ENCODE results near the gene ADAMTS2. TPM values are rescaled to one million over a fixed set of nuclear protein-coding genes. Genes with fewer than 3 reads are reported as not detected.

Gene ADAMTS2
- total RNA-seq, 1 donor from 2014 or later = 25.3 TPM

DNA sequence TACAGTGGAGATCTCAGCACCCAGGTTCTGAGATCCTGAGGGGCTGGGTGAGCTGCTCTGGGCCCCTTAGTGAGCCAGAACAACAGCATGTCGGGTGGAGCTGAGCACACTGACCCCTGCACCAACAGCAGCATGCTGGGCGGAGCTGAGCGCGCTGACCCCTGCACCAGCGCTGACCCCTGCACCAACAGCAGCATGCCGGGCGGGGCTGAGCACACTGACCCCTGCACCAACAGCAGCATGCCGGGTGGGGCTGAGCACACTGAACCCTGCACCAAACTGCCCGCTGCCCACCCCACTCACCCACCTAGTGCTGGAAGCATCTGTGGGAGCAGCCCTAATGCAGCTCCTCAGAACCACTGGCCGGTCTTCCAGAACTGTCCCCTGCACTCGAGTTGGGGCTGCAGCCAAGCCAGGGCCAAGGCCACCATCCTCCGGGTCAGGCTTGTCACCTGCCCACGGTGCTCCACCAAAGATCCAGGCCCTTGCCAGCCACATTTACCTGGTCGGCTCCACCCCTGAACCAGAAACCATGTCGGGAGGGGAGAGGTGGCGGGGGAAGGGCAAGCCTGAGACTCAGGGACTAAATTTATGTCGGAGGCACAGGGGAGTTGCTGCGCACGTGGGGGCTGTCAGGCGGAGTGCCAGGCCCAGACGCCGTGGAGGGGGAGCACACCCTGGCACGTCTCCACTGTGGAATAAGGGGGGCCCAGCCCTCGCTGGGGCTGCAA lies 80.3 kb downstream of the ADAMTS2 start:
- intact Hi-C loops (cut with DNase I) = no loop called here
- DNase-seq (ENCODE audit: low spot score) = peak; percentile 77
- no peak for ATAC-seq

DNA sequence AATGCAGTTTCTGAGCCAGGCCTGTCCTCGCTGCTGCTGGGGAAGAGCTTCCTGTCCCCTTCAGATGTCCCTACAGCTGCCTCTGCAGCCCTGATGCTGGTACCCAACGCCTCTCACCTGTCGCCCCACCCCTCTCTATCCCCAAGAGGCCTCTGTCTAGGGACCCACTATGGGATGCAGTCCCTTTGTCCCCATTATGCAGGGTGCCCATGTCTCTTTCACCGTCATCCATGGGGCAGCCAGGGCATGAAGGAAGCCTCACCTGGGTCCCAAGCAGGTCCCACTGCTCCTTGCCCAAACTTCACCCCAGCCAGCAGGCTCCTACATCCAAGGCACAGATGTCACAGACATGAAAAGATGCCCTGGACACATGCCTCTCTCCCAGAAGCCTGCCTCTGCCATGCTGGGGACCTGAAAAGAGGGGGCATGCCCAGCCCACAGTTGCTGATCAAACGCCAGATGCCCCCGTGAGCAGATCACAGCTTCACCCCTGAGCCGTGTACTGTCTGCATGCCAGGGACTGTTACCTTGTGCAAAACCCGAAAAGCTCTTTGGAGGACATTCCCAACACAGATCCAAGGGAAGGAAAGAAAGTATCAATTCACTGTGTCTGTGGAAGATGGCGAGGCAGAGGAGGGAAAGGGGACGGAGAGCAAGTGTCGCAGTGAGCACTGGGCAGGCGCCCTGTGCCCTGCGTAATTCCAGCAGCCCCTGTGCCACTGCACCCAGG lies 81.0 kb downstream of the ADAMTS2 start:
- DNase-seq (ENCODE audit: low spot score) (no peak), ATAC-seq (no peak)
- intact Hi-C loops (cut with DNase I) = no loop called here

GRCh38 chr5:179263391-179264052 lies 81.7 kb downstream of the ADAMTS2 start:
- intact Hi-C loops (cut with DNase I) = no loop called here
- DNase-seq (ENCODE audit: low spot score) (no peak), ATAC-seq (no peak)

GRCh38 chr5:179262126-179262920 lies 82.9 kb downstream of the ADAMTS2 start:
- intact Hi-C loops (cut with DNase I) = no loop called here
- peak; percentile 41 for DNase-seq (ENCODE audit: low spot score)
- ATAC-seq = no peak

GRCh38 chr5:179261301-179262125 lies 83.7 kb downstream of the ADAMTS2 start:
- peak; percentile 59 for DNase-seq (ENCODE audit: low spot score)
- no peak for ATAC-seq
- intact Hi-C loops (cut with DNase I) = no loop called here

DNA sequence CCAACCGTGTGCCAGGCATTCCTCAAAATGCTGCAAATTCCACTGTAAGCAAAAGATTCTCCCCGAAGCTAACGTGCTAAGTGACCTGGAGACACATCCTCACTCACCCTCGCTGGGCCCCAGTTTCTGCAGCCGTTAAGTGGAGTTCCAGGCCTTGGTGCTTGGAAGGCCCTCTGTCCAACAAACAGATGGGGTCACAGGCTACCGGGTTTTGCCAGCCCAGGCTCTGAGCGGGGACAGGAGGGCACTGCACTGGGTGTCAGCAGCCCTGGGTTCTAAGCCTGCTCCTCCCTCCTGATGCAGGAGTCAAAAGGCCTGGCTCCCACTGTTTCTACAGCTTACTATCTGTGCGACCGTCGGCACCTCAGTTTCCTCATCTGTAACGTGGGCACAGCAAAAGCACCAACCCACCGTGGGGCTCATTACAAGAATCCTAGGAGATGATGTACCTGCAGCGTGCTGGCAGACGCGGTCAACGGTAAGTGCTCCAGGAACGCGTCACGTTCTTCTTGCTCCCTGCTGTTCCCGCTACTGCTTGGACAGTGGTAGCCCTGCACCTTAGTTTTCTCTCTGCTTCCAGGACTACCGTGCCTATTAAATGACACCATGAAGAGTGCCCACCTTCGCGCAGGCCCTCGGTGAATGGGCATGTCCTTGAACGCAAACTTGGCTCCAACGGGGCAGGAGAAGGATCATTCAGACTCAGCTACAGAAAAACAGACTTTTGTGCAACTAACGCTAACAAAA lies 84.8 kb downstream of the ADAMTS2 start:
- intact Hi-C loops (cut with DNase I) = no loop called here
- peak; percentile 49 for DNase-seq (ENCODE audit: low spot score)

GRCh38 chr5:179259731-179260323 lies 85.4 kb downstream of the ADAMTS2 start:
- ATAC-seq (no peak), DNase-seq (ENCODE audit: low spot score) (no peak)
- intact Hi-C loops (cut with DNase I) = no loop called here

More for the DNA sequence above, 84.8 kb downstream of the ADAMTS2 start:
- no peak for ATAC-seq

GRCh38 chr5:179258922-179259730 lies 86.1 kb downstream of the ADAMTS2 start:
- ATAC-seq (peak; percentile 9), DNase-seq (ENCODE audit: low spot score) (peak; percentile 62)
- intact Hi-C loops (cut with DNase I) = no loop called here

GRCh38 chr5:179258001-179258921 lies 87.0 kb downstream of the ADAMTS2 start:
- DNase-seq (ENCODE audit: low spot score) = peak; percentile 58
- peak; percentile 9 for ATAC-seq
- intact Hi-C loops (cut with DNase I) = no loop called here

GRCh38 chr5:179257176-179257682 lies 88.0 kb downstream of the ADAMTS2 start:
- DNase-seq (ENCODE audit: low spot score) (peak; percentile 79), ATAC-seq (peak; percentile 86)
- intact Hi-C loops (cut with DNase I) = no loop called here

- ATAC-seq (peak; percentile 57), DNase-seq (ENCODE audit: low spot score) (peak; percentile 69)
- intact Hi-C loops (cut with DNase I) = no loop called here
These were observed 88.7 kb downstream of the ADAMTS2 start for GRCh38 chr5:179256328-179257175.

GRCh38 chr5:179255527-179256327 lies 89.5 kb downstream of the ADAMTS2 start:
- DNase-seq (ENCODE audit: low spot score) (peak; percentile 48), ATAC-seq (no peak)
- intact Hi-C loops (cut with DNase I) = no loop called here

DNA sequence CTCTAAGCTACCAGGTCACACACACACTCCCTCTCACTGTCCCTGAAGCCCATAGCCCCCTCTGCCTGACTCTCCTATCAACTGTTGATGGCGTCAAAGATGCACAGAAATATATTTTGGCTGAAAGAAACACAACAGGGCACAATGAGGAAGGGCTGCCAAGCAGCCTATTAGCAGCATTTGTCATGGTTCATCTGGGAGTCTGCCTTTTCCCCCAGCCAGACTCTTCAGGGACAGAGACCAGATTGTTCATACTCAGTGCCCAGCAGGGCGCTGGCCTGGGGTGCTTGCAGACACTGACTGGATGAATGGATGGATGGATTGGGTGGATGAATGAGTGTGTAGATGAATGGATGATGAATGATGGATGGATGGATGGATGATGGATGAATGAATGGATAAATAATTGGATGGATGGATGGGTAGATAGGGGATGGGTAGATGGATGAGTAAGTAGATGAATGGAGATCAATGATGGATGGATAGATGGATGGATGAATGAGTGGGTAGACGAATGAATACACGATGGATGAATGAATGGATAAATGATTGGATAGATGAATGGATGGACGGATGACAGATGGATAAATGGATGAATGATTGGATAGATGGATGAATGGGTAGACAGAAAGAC lies 90.5 kb downstream of the ADAMTS2 start:
- intact Hi-C loops (cut with DNase I) = no loop called here
- DNase-seq (ENCODE audit: low spot score) (no peak), ATAC-seq (no peak)

All from sciatic nerve (tissue), 2 donors.